ENCODE measurements around the gene KCNN2. TPM values are rescaled to one million over a fixed set of nuclear protein-coding genes. Genes with fewer than 3 reads are reported as not detected.

Gene KCNN2
- total and polyA plus RNA-seq, 2 of the 8 experiments (the other 6 are each of a cell fraction or from before 2014, with no cell fraction given) = 13.1 to 18.6 TPM

DNA sequence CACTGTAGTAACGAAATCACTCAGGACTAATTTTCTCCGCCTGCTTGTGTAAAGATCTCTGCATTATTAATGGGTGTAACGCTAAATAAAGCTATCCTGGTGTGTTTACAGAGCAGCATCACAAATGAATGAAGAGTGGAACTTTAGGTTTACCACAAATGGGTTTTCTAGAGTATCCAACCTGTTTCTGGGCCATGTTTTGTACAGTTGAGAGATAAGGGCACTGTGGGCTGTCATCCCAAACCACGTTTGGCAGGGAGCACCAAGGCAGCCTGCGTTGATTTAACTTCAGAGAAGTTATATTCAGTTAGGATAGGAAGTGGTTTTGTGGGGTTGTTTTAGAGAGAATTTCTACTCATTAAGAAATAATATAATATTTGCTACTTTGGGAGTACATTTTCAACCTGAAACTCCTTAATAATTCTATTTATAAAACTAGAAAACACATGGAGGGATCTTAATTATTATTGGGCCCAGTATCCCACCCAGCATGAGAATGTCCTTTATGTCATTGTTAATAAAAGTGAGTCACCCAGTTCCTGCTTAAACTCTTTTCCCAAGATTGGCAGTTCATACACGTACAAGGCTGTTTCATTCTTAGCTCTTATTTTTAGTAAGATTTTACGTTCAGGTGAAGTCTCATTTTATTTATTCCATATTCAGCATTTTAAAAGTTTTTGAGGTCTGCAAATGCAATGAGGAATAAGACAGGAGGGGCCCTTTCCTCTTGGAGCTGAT lies 8.0 kb downstream of the KCNN2 start (continued):
- no peak for TF ChIP-seq CHD7 (IDR thresholded peaks at IDR 0.05; ENCODE audit: insufficient replicate concordance, low read length)
- no peak for TF ChIP-seq RFX5 (IDR thresholded peaks at IDR 0.05; ENCODE audit: borderline replicate concordance, low read depth, low read length)
- no peak for TF ChIP-seq POLR2AphosphoS5 (IDR thresholded peaks at IDR 0.05; ENCODE audit: low read depth, low read length)
- TF ChIP-seq CBX8 (IDR thresholded peaks at IDR 0.05; ENCODE audit: borderline replicate concordance, low read depth, low read length) = no peak
